Kidney (tissue), 14 donors: ENCODE measurements around the gene PLA2G15. TPM values are rescaled to one million over a fixed set of nuclear protein-coding genes. Genes with fewer than 3 reads are reported as not detected.

Experiments used
- DNase-seq, 5 donors: peaks; one replicate each; pipeline ENCODE4 v3.0.0-alpha.2; 2013 to 2020
- FAIRE-seq: peaks from 2 replicates; lab custom pipeline; 2012; peaks lifted over from hg19 to GRCh38; lab: Jason Lieb, UNC
- H3K27ac ChIP-seq, 2 donors: one replicate each; pipeline ENCODE4 v1.7.0; 2013; ENCODE audit warnings: low read depth in 2 of 2, low read length in 2 of 2, inconsistent platforms in 1 of 2
- H3K27me3 ChIP-seq: one replicate; pipeline ENCODE4 v1.7.1; 2013; ENCODE audit warnings: low read length, inconsistent platforms; ENCODE audit not compliant: control insufficient read depth, insufficient read depth
- H3K36me3 ChIP-seq, 3 donors: one replicate each; pipeline versions ENCODE4 v1.7.0 to v1.7.1; 2013; ENCODE audit warnings: low read length in 3 of 3, control low read depth in 1 of 3, inconsistent platforms in 1 of 3; ENCODE audit not compliant: insufficient read depth in 3 of 3, control insufficient read depth in 2 of 3
- H3K4me1 ChIP-seq, 3 donors: one replicate each; pipeline versions ENCODE4 v1.7.0 to v1.7.1; 2013; ENCODE audit warnings: low read length in 3 of 3, inconsistent platforms in 1 of 3, low read depth in 1 of 3; ENCODE audit not compliant: control insufficient read depth in 2 of 3, insufficient read depth in 2 of 3
- H3K4me3 ChIP-seq, 3 donors: one replicate each; pipeline versions ENCODE4 v1.7.0 to v1.8.1; 2013; ENCODE audit warnings: low read length in 3 of 3, control low read depth in 1 of 3, inconsistent platforms in 1 of 3
- H3K9ac ChIP-seq, 3 donors: one replicate each; pipeline versions ENCODE4 v1.7.0 to v1.7.1; 2013; ENCODE audit warnings: low read length in 3 of 3, control low read depth in 1 of 3, inconsistent platforms in 1 of 3
- H3K9me3 ChIP-seq, 3 donors: one replicate each; pipeline versions ENCODE4 v1.7.0 to v1.7.1; 2013; ENCODE audit warnings: low read length in 3 of 3, control low read depth in 1 of 3, inconsistent platforms in 1 of 3; ENCODE audit not compliant: control insufficient read depth in 2 of 3, insufficient read depth in 1 of 3
- intact Hi-C: fragments of 100-400 bp; cut with DNase I; formaldehyde crosslinking; loops from one replicate; pipeline ENCODE4 v1.11.1; 2022
- polyA plus RNA-seq: library from polyadenylated mRNA; stranded (reverse); fragments of 350-450 nt; fragmentation: Illumina TruSeq; extraction: RNeasy Lipid Tissue Mini Kit (QIAGEN cat#74804); gene quantifications from one replicate; pipeline ENCODE4 v1.2.3, GENCODE V29; 2014; ENCODE audit warnings: low read depth, low replicate concordance; ENCODE audit not compliant: insufficient read depth
- total RNA-seq: library from RNA; stranded (reverse); fragmentation: NEBNext Ultra II Directional; extraction: Animal tissue kit (Norgen Biotek cat#: 25700); gene quantifications from one replicate; pipeline ENCODE4 v1.2.1, GENCODE V29; 2021
- TF ChIP-seq, protein P1 (sequence below): IDR thresholded peaks from 3 replicates; pipeline ENCODE4 v1.5.1; 2012; ENCODE audit warnings: mild to moderate bottlenecking, moderate library complexity, borderline replicate concordance; ENCODE audit not compliant: insufficient read depth; ENCODE audit errors: extremely low read depth
- donor health status: control.
- donor health status: control.
- donor health status: control.
- donor health status: control.
- donor health status: control.
- donor health status: DM: yes; HTN: yes; CAD: no.
- donor health status: Normal renal cell carcinoma (clear cell type).

PLA2G15 gene
- total and polyA plus RNA-seq, 2 donors from 2014 or later, result 35.1 to 44.4 TPM

DNA sequence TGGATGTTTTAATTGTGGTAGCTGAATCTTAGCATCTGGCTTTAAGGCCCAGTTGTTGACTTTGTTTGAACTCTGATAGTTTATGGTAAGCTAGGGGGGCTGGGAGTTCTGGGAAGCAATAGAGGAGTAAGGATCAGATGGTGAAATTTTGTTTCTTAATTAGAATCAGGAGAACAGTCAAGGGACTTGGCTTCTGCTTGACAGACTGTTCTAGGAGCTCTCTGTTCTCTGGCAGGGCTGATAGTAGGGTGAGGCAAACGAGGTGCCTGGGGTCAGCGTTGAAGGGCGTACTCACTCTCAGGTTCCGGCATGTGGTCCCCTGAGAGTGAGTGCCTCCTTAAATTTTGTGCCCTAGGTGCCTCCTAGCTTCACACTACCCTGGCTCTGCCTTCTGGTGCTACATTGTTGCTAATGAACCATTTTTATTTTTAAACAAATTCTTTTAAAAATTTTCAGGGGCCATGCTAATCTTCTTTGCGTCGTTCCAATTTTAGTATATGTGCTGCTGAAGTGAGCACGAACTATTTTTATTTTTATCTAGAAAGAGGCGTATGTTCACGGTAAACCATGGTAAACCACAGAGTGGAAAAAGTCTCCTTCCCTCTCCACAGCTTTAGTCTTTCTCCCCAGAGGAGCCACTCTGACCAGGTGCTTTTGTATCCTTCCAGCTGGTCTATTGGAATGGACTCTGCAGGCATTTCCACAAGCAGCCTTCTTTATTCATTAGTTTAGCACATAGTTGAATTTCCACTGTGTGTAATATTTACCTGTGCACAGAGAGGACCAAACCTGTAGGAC is 38.8 kb downstream of the PLA2G15 start:
- intact Hi-C loops, result no loop called here
- DNase-seq (peak in 1 of 5 donors; percentile 66), FAIRE-seq (no peak)
- no peak overlapping the region for H3K9ac ChIP-seq
- peaks cover 0 to 21% (median 8%) of the 10 kb centered on the region in 3 donors for H3K4me1 ChIP-seq
- H3K36me3 ChIP-seq, result peaks cover 0 to 3% (median 3%) of the 10 kb centered on the region in 3 donors
- H3K4me3 ChIP-seq, result no peak overlapping the region
- H3K9me3 ChIP-seq, result no peaks in the 10 kb centered on the region
- TF ChIP-seq, protein P1, sequence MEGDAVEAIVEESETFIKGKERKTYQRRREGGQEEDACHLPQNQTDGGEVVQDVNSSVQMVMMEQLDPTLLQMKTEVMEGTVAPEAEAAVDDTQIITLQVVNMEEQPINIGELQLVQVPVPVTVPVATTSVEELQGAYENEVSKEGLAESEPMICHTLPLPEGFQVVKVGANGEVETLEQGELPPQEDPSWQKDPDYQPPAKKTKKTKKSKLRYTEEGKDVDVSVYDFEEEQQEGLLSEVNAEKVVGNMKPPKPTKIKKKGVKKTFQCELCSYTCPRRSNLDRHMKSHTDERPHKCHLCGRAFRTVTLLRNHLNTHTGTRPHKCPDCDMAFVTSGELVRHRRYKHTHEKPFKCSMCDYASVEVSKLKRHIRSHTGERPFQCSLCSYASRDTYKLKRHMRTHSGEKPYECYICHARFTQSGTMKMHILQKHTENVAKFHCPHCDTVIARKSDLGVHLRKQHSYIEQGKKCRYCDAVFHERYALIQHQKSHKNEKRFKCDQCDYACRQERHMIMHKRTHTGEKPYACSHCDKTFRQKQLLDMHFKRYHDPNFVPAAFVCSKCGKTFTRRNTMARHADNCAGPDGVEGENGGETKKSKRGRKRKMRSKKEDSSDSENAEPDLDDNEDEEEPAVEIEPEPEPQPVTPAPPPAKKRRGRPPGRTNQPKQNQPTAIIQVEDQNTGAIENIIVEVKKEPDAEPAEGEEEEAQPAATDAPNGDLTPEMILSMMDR, result no peak
- no peaks in the 10 kb centered on the region for H3K27me3 ChIP-seq
- H3K27ac ChIP-seq, result peak overlapping the region in 1 of 2 donors; percentile 36

DNA sequence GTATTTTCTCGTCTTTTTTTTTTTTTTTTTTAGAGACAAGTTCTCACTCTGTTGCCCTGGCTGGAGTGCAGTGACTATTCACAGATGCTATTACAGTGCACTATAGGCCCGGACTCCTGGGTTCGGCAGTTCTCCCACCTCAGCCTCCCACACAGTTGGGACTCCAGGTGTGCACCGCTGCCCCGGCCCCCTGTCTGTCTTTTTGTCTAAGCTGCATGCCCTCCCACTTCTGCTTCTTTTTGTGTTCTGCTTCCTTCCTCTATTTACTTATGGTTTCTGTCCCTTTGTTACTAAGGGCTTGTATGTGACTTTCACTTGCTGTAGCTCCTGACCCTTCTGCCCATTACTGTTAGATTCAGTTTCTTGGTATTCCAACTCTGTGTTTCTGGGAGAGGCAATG is 39.7 kb downstream of the PLA2G15 start:
- no peak for FAIRE-seq
- no peak for DNase-seq
- intact Hi-C loops, result no loop called here
- H3K27me3 ChIP-seq, result no peaks in the 10 kb centered on the region
- H3K9ac ChIP-seq, result no peak overlapping the region
- no peak overlapping the region for H3K4me3 ChIP-seq
- peaks cover 0 to 24% (median 5%) of the 10 kb centered on the region in 3 donors for H3K4me1 ChIP-seq
- H3K36me3 ChIP-seq, result peaks cover 0 to 3% (median 3%) of the 10 kb centered on the region in 3 donors
- TF ChIP-seq, protein P1, result no peak
- H3K9me3 ChIP-seq, result no peaks in the 10 kb centered on the region
- no peak overlapping the region for H3K27ac ChIP-seq

DNA sequence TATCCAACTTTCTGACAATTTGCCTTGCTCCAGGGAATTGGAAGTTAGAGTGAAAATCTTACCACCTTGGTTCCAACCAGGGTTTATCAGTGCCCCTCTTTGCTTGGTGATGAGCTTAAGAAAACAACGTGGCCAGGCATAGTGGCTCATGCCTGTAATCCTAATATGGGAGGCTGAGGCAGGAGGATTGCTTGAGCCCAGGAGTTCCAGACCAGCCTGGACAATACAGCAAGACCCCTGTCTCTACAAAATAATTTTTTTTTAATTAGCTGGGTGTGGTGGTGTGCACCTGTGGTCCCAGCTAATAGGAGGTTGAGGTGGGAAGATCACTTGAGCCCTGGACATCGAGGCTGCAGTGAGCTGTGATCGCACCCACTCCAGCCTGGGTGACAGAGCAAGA is 40.5 kb downstream of the PLA2G15 start:
- intact Hi-C loops, result no loop called here
- H3K9ac ChIP-seq, result no peak overlapping the region
- TF ChIP-seq, protein P1, result no peak
- peaks cover 0 to 28% (median 4%) of the 10 kb centered on the region in 3 donors for H3K4me1 ChIP-seq
- H3K9me3 ChIP-seq, result no peaks in the 10 kb centered on the region
- H3K4me3 ChIP-seq, result no peak overlapping the region
- DNase-seq (no peak), FAIRE-seq (no peak)
- no peaks in the 10 kb centered on the region for H3K27me3 ChIP-seq
- no peak overlapping the region for H3K27ac ChIP-seq
- peaks cover 0 to 3% (median 3%) of the 10 kb centered on the region in 3 donors for H3K36me3 ChIP-seq
